Smooth muscle cell (in vitro differentiated cells): ENCODE measurements around the gene PRR23C. TPM values are rescaled to one million over a fixed set of nuclear protein-coding genes. Genes with fewer than 3 reads are reported as not detected.

ENCODE experiments used
- DNase-seq: peaks from one replicate; lab custom pipeline; 2025; ENCODE audit not compliant: unreplicated experiment; lab: John Stamatoyannopoulos, UW
- H2AFZ ChIP-seq: fragments of 200-600 bp; sonication (generic); 2 replicates; pipeline ENCODE4 v1.6.0; 2016; ENCODE audit warnings: antibody characterized with exemption, low read depth, mild to moderate bottlenecking
- H3F3A ChIP-seq: fragments of 200-600 bp; sonication (generic); 2 replicates; pipeline ENCODE4 v1.6.0; 2017; ENCODE audit warnings: antibody characterized with exemption, low read depth
- H3K27ac ChIP-seq: fragments of 200-600 bp; sonication (generic); 2 replicates; pipeline ENCODE4 v1.5.1; 2016; ENCODE audit warnings: low read depth, mild to moderate bottlenecking
- H3K27me3 ChIP-seq: fragments of 200-600 bp; sonication (generic); 2 replicates; pipeline ENCODE4 v1.6.1; 2016; ENCODE audit warnings: low read depth, mild to moderate bottlenecking
- H3K36me3 ChIP-seq: fragments of 200-600 bp; sonication (generic); 2 replicates; pipeline ENCODE4 v1.5.1; 2016; ENCODE audit warnings: low read depth
- H3K4me1 ChIP-seq: fragments of 200-600 bp; sonication (generic); 2 replicates; pipeline ENCODE4 v1.5.1; 2016; ENCODE audit warnings: low read depth
- H3K4me2 ChIP-seq: fragments of 200-600 bp; sonication (generic); 2 replicates; pipeline ENCODE4 v1.6.0; 2016; ENCODE audit warnings: mild to moderate bottlenecking
- H3K4me3 ChIP-seq: fragments of 200-600 bp; sonication (generic); 2 replicates; pipeline ENCODE4 v1.5.1; 2016; ENCODE audit warnings: mild to moderate bottlenecking
- H3K79me2 ChIP-seq: fragments of 200-600 bp; sonication (generic); 2 replicates; pipeline ENCODE4 v1.6.0; 2016; ENCODE audit warnings: low read depth, mild to moderate bottlenecking
- H3K9ac ChIP-seq: fragments of 200-600 bp; sonication (generic); 2 replicates; pipeline ENCODE4 v1.6.0; 2016; ENCODE audit warnings: low read depth
- H3K9me3 ChIP-seq: fragments of 200-600 bp; sonication (generic); replicated peaks from 2 replicates; pipeline ENCODE4 v1.5.1; 2016; ENCODE audit warnings: low read depth
- H4K20me1 ChIP-seq: fragments of 200-600 bp; sonication (generic); 2 replicates; pipeline ENCODE4 v1.6.0; 2016; ENCODE audit warnings: low read depth
- CTCF ChIP-seq: fragments of 200-600 bp; sonication (generic); IDR thresholded peaks from 2 replicates; pipeline ENCODE4 v1.5.1; 2017; ENCODE audit warnings: borderline replicate concordance, mild to moderate bottlenecking, antibody characterized with exemption; ENCODE audit not compliant: insufficient read depth, poor library complexity, severe bottlenecking
- WGBS: methylation state at CpG from one replicate; pipeline ENCODE4 v1.1.7; 2016; ENCODE audit warnings: low lambda C conversion rate; 5-methylcytosine and 5-hydroxymethylcytosine counted together
- polyA plus RNA-seq: library from polyadenylated mRNA; unstranded; fragments of >200 nt; fragmentation: Nextera tagmentation; extraction: Ambion mirVana; gene quantifications from 2 replicates; pipeline ENCODE4 v1.2.1, GENCODE V29; 2016
- total RNA-seq: library from RNA; depleted of rRNA; stranded (reverse); fragments of >200 nt; gene quantifications from 2 replicates; pipeline ENCODE4 v1.2.3, GENCODE V29; 2014

PRR23C gene
- total and polyA plus RNA-seq, 2 experiments from 2014 or later, result not detected

- Histone ChIP-seq H3K4me1 (no peaks in the 10 kb centered on the region), H3K27me3 (no peaks in the 10 kb centered on the region), H3K79me2 (no peaks in the 10 kb centered on the region), H2AFZ (no peak overlapping the region), H3K4me3 (no peak overlapping the region), H3K4me2 (no peak overlapping the region), H4K20me1 (no peaks in the 10 kb centered on the region), H3K9me3 (no peaks in the 10 kb centered on the region), H3F3A (no peaks in the 10 kb centered on the region), H3K36me3 (no peaks in the 10 kb centered on the region), H3K27ac (no peak overlapping the region), H3K9ac (no peak overlapping the region)
- no peak for DNase-seq
- TF ChIP-seq CTCF, result no peak
- WGBS, result 80% methylated on average over 2 of the region's 2 CpGs
Measured at GRCh38 chr3:139052802-139053600, 8.3 kb upstream of the PRR23C start.

- H3K27ac ChIP-seq, result no peak overlapping the region
- H3K36me3 ChIP-seq, result no peaks in the 10 kb centered on the region
- H3K4me1 ChIP-seq, result no peaks in the 10 kb centered on the region
- no peak overlapping the region for H3K4me2 ChIP-seq
- H3K9me3 ChIP-seq, result no peaks in the 10 kb centered on the region
- WGBS, result 95% methylated on average over 48 of the region's 50 CpGs
- DNase-seq, result no peak
- no peaks in the 10 kb centered on the region for H3K79me2 ChIP-seq
- no peak overlapping the region for H3K9ac ChIP-seq
- H2AFZ ChIP-seq, result no peak overlapping the region
- no peak for TF ChIP-seq CTCF
- no peak overlapping the region for H3K4me3 ChIP-seq
- H3K27me3 ChIP-seq, result no peaks in the 10 kb centered on the region
- no peaks in the 10 kb centered on the region for H3F3A ChIP-seq
- no peaks in the 10 kb centered on the region for H4K20me1 ChIP-seq
Measured at GRCh38 chr3:139043554-139044365, 932 bp downstream of the PRR23C start.

- Histone ChIP-seq H3K4me3 (no peak overlapping the region), H2AFZ (no peak overlapping the region), H3K9me3 (no peaks in the 10 kb centered on the region), H3K79me2 (no peaks in the 10 kb centered on the region), H3K4me1 (no peaks in the 10 kb centered on the region), H3K4me2 (no peak overlapping the region), H3K9ac (no peak overlapping the region), H4K20me1 (no peaks in the 10 kb centered on the region), H3F3A (no peaks in the 10 kb centered on the region), H3K36me3 (no peaks in the 10 kb centered on the region), H3K27ac (no peak overlapping the region), H3K27me3 (no peaks in the 10 kb centered on the region)
- DNase-seq, result no peak
- WGBS, result 91% methylated on average over 6 of the region's 6 CpGs
- no peak for TF ChIP-seq CTCF
Measured at GRCh38 chr3:139037478-139037877, 7.2 kb downstream of the PRR23C start.
